Stimulated activated CD8-positive, alpha-beta memory T cell treated with anti-CD3 and anti-CD28 coated beads, Interleukin-15, amount 100 ng/mL, for 48 hours (primary cell): Measurements from ENCODE around the gene PLEKHA6.

ENCODE experiments used
- DNase-seq, 2 donors: peaks; one replicate each; pipeline ENCODE4 v3.0.0-alpha.2; 2020; ENCODE audit warnings: low read depth in 2 of 2

Gene PLEKHA6

DNA sequence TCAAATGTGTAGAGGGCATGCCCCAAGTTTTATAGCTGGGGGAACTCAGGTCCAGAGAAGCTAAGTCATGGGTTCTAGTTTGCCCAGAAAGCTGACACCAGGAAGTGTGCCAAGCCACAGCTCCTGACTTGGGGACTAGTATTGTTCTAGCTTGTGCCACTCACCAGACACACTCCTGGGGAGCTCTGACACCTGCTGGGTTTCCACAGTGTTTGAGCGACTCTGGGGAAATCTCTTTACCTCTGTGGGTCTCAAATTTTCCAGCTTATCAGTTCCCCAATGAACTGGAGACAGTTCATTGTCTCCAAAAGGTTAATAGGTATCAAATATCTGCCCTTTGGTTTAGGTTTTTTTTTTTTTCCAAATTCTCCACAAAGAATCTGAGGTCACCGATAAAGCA lies 167.7 kb downstream of the PLEKHA6 start:
- no peak for DNase-seq

DNA sequence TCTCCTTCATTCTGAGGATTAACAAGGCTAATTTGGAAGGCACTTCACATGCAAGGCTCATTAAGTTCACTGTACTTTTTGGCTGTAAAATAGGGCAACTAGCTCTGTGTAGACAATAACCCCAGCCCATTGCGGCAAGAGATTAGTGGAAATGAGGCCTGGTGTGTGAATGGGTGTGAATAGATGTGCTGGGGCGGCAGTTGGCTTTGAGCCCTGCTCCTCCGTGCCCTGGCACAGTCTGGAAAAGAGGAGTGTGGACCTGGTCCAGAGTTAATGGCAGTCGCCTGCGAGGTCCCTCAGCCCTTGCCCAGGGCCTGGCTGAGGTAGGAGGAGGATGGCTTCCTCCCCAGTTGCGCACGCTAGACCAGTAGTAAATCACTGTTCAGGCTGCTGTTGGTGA lies 168.3 kb downstream of the PLEKHA6 start:
- no peak for DNase-seq

DNA sequence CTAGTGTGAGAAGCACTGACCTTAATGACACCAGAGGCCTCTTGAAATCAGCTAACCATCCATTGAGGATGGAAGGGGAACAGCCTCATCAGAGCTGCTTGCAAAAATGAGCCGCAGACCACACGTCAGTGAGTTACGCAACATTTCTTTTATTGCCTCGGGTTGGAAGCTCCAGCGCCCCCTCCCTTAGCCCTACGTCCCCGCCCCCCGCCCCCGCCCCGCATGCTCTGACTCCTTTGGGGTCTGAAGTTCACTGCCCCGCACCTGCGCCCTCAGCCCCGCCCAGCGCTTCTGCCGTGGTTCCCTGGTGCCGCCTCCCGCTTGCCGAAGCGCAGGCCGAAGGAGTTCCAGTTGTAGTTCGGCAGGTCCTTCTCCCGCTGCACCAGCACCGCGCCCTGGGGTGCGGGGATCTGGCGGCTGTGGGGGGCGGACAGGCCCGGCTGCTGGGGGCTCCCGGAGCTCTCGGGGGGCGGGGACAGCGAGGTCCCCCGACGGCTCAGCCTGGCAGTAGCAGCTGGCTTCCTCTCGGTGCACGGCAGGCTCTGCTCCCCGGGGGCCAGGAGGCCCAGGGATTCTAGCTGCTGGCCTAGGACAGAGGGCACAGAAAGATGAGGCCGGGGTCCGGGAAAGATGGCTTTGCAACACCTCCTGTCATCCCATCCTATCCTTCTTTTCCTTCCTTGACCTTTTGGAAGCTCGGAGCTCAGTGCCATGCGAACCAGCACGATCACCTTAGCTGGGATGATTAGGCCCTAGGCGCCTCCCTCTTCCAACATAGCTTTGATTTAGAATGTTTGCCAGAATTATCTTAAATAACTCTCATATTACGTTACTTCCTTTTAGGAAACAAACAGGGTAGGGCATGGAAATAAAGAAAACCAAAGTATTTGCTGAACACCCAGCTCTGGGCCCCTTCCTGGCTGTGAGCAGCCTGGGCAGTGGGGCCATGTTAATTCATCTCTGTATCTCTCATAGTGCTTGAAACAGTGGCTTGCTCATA lies 169.2 kb downstream of the PLEKHA6 start:
- DNase-seq: peak; percentile 8 to 18

- peak in 1 of 2 donors; percentile 7 for DNase-seq
Measured at GRCh38 chr1:204188959-204189639, 170.6 kb downstream of the PLEKHA6 start.

- no peak for DNase-seq
Measured at GRCh38 chr1:204186597-204186996, 173.1 kb downstream of the PLEKHA6 start.

- DNase-seq: no peak
Measured at GRCh38 chr1:204181116-204181515, 178.6 kb downstream of the PLEKHA6 start.

- DNase-seq: no peak
Measured at GRCh38 chr1:204180133-204180532, 179.6 kb downstream of the PLEKHA6 start.

GRCh38 chr1:204178487-204179281 lies 181.0 kb downstream of the PLEKHA6 start:
- no peak for DNase-seq

- no peak for DNase-seq
Measured at GRCh38 chr1:204177133-204177532, 182.6 kb downstream of the PLEKHA6 start.

DNA sequence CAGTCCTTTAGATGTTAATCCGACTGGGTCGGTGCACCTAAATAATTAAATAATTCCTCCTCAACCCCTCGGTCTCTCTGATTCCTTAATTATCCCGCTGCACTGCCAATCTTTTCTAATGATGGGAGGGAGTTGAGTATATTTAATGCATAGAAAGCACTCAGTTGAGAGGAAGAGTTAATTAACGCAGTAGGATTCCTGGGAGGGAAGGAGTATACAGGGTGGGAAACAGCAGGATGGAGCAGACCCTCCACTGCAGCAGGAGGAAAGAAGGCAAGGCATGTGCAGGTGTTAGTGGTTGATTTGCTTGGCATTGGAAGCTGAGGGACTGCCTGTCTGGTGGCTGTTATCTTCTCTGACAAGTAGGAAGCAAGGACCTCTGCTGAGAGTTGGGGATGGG lies 183.7 kb downstream of the PLEKHA6 start:
- DNase-seq: no peak

DNA sequence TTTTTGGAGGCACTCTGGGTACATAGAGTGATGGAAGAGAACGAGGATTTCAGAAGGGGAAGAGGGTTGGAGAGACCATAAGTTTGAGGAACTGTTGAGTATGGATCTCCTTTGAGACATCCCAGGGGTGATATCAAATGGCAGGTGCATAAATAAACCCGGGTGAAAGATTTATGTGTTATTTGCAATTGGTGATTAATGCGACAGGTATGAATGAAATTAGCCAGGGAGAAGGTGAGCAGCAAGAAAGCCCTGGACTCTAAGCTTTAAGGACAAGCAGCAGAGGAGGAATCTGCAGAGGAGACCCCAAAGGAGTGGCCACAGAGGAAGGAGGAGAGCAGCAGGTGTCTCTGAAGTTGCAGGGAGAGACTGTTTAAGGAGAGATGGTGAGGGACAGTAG lies 184.8 kb downstream of the PLEKHA6 start:
- DNase-seq: no peak

DNA sequence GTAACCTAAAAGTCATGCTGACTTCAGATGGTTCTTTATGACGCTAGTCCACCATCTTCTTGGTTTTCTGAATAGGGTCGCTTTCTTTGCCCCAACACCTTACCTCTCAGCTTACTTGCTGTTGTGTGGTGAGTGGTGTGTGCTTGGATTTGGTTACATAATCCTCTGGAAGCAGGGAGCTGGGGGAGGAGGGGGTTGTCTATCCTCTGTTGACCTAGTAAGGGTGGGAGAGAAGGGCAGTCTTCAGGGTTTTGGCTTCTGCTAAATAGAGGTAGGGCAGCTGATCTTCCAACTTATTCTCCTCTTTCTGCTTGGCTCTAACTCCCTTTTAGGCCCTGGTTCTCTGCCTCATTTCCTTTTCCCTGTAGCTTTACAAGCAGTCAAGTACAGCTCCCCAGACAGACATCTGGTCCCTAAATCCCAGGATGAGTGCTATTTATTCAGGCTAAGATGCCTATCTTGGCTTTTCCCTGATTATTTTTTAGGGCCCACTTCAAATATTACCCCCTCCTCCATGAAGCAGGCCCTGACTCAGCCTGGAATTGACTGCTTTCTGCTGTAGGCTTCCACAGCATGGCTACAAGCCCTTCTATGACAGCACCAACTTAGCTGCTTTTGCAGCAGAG lies 187.2 kb downstream of the PLEKHA6 start:
- DNase-seq: no peak

- no peak for DNase-seq
Measured at GRCh38 chr1:204171751-204172178, 188.0 kb downstream of the PLEKHA6 start.

GRCh38 chr1:204170494-204171155 lies 189.1 kb downstream of the PLEKHA6 start:
- no peak for DNase-seq

GRCh38 chr1:204169858-204170257 lies 189.9 kb downstream of the PLEKHA6 start:
- DNase-seq: no peak
